ENCODE results near the gene ZNF304. TPM values are rescaled to one million over a fixed set of nuclear protein-coding genes. Genes with fewer than 3 reads are reported as not detected.

The ZNF304 gene
- total RNA-seq, 3 donors from 2014 or later = 2.8 to 12.2 (median 4.2) TPM

- intact Hi-C loops (cut with DNase I, micrococcal nuclease) = no loop called here
These were observed 8.5 kb upstream of the ZNF304 start for GRCh38 chr19:57342582-57342981.

GRCh38 chr19:57348136-57348535 is 2.9 kb upstream of the ZNF304 start:
- intact Hi-C loops (cut with DNase I, micrococcal nuclease) = no loop called here
- Histone ChIP-seq H3K4me1 (ENCODE audit: low read depth) (peaks cover 7% of the 10 kb centered on the region), H3K4me3 (no peak overlapping the region), H3K36me3 (ENCODE audit: low read depth) (no peaks in the 10 kb centered on the region), H3K9me3 (peaks cover 5% of the 10 kb centered on the region)
- TF ChIP-seq CTCF (IDR thresholded peaks at IDR 0.05) = no peak
- ATAC-seq (no peak), DNase-seq (no peak)

More at GRCh38 chr19:57342582-57342981, 8.5 kb upstream of the ZNF304 start:
- H3K9me3 ChIP-seq = no peaks in the 10 kb centered on the region
- TF ChIP-seq CTCF (IDR thresholded peaks at IDR 0.05) = no peak
- ATAC-seq (no peak), DNase-seq (no peak)
- no peaks in the 10 kb centered on the region for H3K4me1 ChIP-seq (ENCODE audit: low read depth)
- H3K36me3 ChIP-seq (ENCODE audit: low read depth) = no peaks in the 10 kb centered on the region
- no peak overlapping the region for H3K4me3 ChIP-seq

GRCh38 chr19:57351867-57352266 is 796 bp downstream of the ZNF304 start:
- DNase-seq (no peak), ATAC-seq (no peak)
- Histone ChIP-seq H3K4me1 (ENCODE audit: low read depth) (peaks cover 7% of the 10 kb centered on the region), H3K9me3 (peaks cover 40% of the 10 kb centered on the region), H3K36me3 (ENCODE audit: low read depth) (peaks cover 10% of the 10 kb centered on the region), H3K4me3 (peak overlapping the region; percentile 70)
- intact Hi-C loops (cut with DNase I, micrococcal nuclease) = no loop called here
- TF ChIP-seq CTCF (IDR thresholded peaks at IDR 0.05) = no peak

- peaks cover 75% of the 10 kb centered on the region for H3K9me3 ChIP-seq
- intact Hi-C loops (cut with DNase I, micrococcal nuclease) = no loop called here
These were observed 4.8 kb downstream of the ZNF304 start for GRCh38 chr19:57355916-57356315.

GRCh38 chr19:57357406-57357805 is 6.3 kb downstream of the ZNF304 start:
- intact Hi-C loops (cut with DNase I, micrococcal nuclease) = no loop called here
- Histone ChIP-seq H3K9me3 (peaks cover 86% of the 10 kb centered on the region), H3K4me3 (no peak overlapping the region), H3K4me1 (ENCODE audit: low read depth) (no peaks in the 10 kb centered on the region), H3K36me3 (ENCODE audit: low read depth) (peaks cover 10% of the 10 kb centered on the region)
- TF ChIP-seq CTCF (IDR thresholded peaks at IDR 0.05) = no peak
- ATAC-seq (no peak), DNase-seq (no peak)

More at GRCh38 chr19:57355916-57356315, 4.8 kb downstream of the ZNF304 start:
- TF ChIP-seq CTCF (IDR thresholded peaks at IDR 0.05) = no peak
- no peak for ATAC-seq
- peaks cover 10% of the 10 kb centered on the region for H3K36me3 ChIP-seq (ENCODE audit: low read depth)
- H3K4me3 ChIP-seq = no peak overlapping the region
- no peak for DNase-seq
- peaks cover 7% of the 10 kb centered on the region for H3K4me1 ChIP-seq (ENCODE audit: low read depth)

- no peak for TF ChIP-seq CTCF (IDR thresholded peaks at IDR 0.05)
- peaks cover 74% of the 10 kb centered on the region for H3K9me3 ChIP-seq
- intact Hi-C loops (cut with DNase I, micrococcal nuclease) = no loop called here
- DNase-seq (no peak), ATAC-seq (no peak)
- no peak overlapping the region for H3K4me3 ChIP-seq
- H3K4me1 ChIP-seq (ENCODE audit: low read depth) = peaks cover 4% of the 10 kb centered on the region
- H3K36me3 ChIP-seq (ENCODE audit: low read depth) = peaks cover 10% of the 10 kb centered on the region
These were observed 8.2 kb downstream of the ZNF304 start for GRCh38 chr19:57359300-57359699.

Measured in mucosa of descending colon (tissue), 3 donors.